B cell (primary cell): ENCODE measurements around the gene LRRC58. TPM values are rescaled to one million over a fixed set of nuclear protein-coding genes. Genes with fewer than 3 reads are reported as not detected.

ENCODE experiments used
- ATAC-seq: fragments of 200-7000 bp; cut with Tn5 transposase; one replicate; pipeline ENCODE4 v1.10.0; 2021; ENCODE audit warnings: low read depth, mild to moderate bottlenecking, moderate number of reproducible peaks, moderate library complexity
- CTCF ChIA-PET: fragments of 350-600 bp; sonication (Branson Sonifier 250); formaldehyde crosslinking; loops from one replicate; lab custom pipeline; 2021; ENCODE audit warnings: antibody characterized with exemption, inconsistent platforms; lab: Charles Lee
- POLR2A ChIA-PET: fragments of 350-600 bp; sonication (Branson Sonifier 250); formaldehyde crosslinking; loops from one replicate; lab custom pipeline; 2021; ENCODE audit warnings: antibody characterized with exemption; lab: Charles Lee
- DNase-seq: peaks from one replicate; pipeline ENCODE4 v3.0.0; 2013
- H2AFZ ChIP-seq: 2 replicates; pipeline ENCODE4 v1.6.1; 2012; ENCODE audit warnings: mild to moderate bottlenecking, low read depth, low read length; ENCODE audit not compliant: insufficient read depth, poor library complexity, severe bottlenecking
- H3K27ac ChIP-seq, 2 donors: 1 replicate in 1 of 2; 2 replicates in 1 of 2; pipeline ENCODE4 v1.5.1; 2012 to 2013; ENCODE audit warnings: low read length in 2 of 2, mild to moderate bottlenecking in 2 of 2, moderate library complexity in 1 of 2
- H3K27me3 ChIP-seq, 4 experiments: fragments of 200-600 bp in 1 of 4; sonication (generic) in 1 of 4; replicated peaks in 1 of 4; 1 replicate in 2 of 4; 2 replicates in 2 of 4; pipeline versions ENCODE4 v1.6.1 to v1.7.0; 2013 to 2016; ENCODE audit warnings: low read length in 3 of 4, mild to moderate bottlenecking in 2 of 4, mixed read lengths in 1 of 4, moderate library complexity in 1 of 4; ENCODE audit not compliant: insufficient read depth in 4 of 4, control insufficient read depth in 3 of 4; ENCODE audit errors: control extremely low read depth in 1 of 4
- H3K36me3 ChIP-seq, 2 experiments: replicated peaks in 1 of 2; 1 replicate in 1 of 2; 2 replicates in 1 of 2; pipeline versions ENCODE4 v1.6.1 to v1.7.1; 2013; ENCODE audit warnings: low read length in 1 of 2; ENCODE audit not compliant: insufficient read depth in 2 of 2, control insufficient read depth in 1 of 2; ENCODE audit errors: control extremely low read depth in 1 of 2, extremely low read depth in 1 of 2
- H3K4me1 ChIP-seq, 2 donors: fragments of 200-600 bp in 1 of 2; sonication (generic) in 1 of 2; 1 replicate in 1 of 2; 2 replicates in 1 of 2; pipeline versions ENCODE4 v1.5.1 to v1.6.1; 2013 to 2017; ENCODE audit warnings: low read length in 2 of 2; ENCODE audit not compliant: control insufficient read depth in 2 of 2, insufficient read depth in 2 of 2
- H3K4me2 ChIP-seq: replicated peaks from 2 replicates; pipeline ENCODE3; 2012; ENCODE audit warnings: mild to moderate bottlenecking, low read depth, low read length; ENCODE audit not compliant: poor library complexity, severe bottlenecking
- H3K4me3 ChIP-seq, 5 experiments: fragments of 200-600 bp in 1 of 5; sonication (generic) in 1 of 5; 1 replicate in 3 of 5; 2 replicates in 2 of 5; pipeline versions ENCODE4 v1.5.1 to v1.7.0; 2011 to 2016; ENCODE audit warnings: low read length in 4 of 5, mild to moderate bottlenecking in 4 of 5, low read depth in 2 of 5, control low read depth in 1 of 5, moderate library complexity in 1 of 5; ENCODE audit not compliant: insufficient read depth in 1 of 5; ENCODE audit errors: control extremely low read depth in 1 of 5, extremely low read depth in 1 of 5
- H3K79me2 ChIP-seq: fragments of 200-600 bp; sonication (generic); one replicate; pipeline ENCODE4 v1.6.0; 2016; ENCODE audit warnings: low read length; ENCODE audit not compliant: control insufficient read depth, insufficient read depth
- H3K9ac ChIP-seq: fragments of 200-600 bp; sonication (generic); 2 replicates; pipeline ENCODE4 v1.6.1; 2017; ENCODE audit warnings: mild to moderate bottlenecking, low read length, moderate library complexity
- H3K9me3 ChIP-seq, 3 donors: one replicate each; pipeline versions ENCODE4 v1.6.1 to v1.7.1; 2013; ENCODE audit warnings: low read length in 2 of 3; ENCODE audit not compliant: control insufficient read depth in 2 of 3, insufficient read depth in 1 of 3; ENCODE audit errors: control extremely low read depth in 1 of 3
- H4K20me1 ChIP-seq: 2 replicates; pipeline ENCODE4 v1.6.0; 2012; ENCODE audit warnings: mild to moderate bottlenecking, low read length; ENCODE audit not compliant: insufficient read depth, control insufficient read depth, poor library complexity, severe bottlenecking
- H3K27ac Mint-ChIP-seq: one replicate; pipeline ENCODE4 v1.8.0; 2021; ENCODE audit warnings: mixed read lengths
- H3K27me3 Mint-ChIP-seq: one replicate; pipeline ENCODE4 v1.8.0; 2021; ENCODE audit warnings: mixed read lengths
- H3K4me1 Mint-ChIP-seq: one replicate; pipeline ENCODE4 v1.8.0; 2021; ENCODE audit warnings: mixed read lengths
- H3K4me3 Mint-ChIP-seq: one replicate; pipeline ENCODE4 v1.8.0; 2021; ENCODE audit warnings: mixed read lengths
- H3K9me3 Mint-ChIP-seq: one replicate; pipeline ENCODE4 v1.8.0; 2022; ENCODE audit warnings: mixed read lengths; ENCODE audit not compliant: insufficient read depth
- CTCF ChIP-seq: fragments of 200-600 bp; IDR thresholded peaks from one replicate; pipeline ENCODE4 v1.8.0; 2022; ENCODE audit warnings: antibody characterized with exemption, mild to moderate bottlenecking
- EZH2 ChIP-seq: IDR thresholded peaks from 2 replicates; pipeline ENCODE4 v1.6.1; 2012; ENCODE audit warnings: borderline replicate concordance, low read depth, mild to moderate bottlenecking, moderate library complexity, low read length; ENCODE audit not compliant: insufficient read depth, poor library complexity, severe bottlenecking
- WGBS: methylation state at CpG from one replicate; pipeline ENCODE4 v1.1.5; 2013; ENCODE audit warnings: missing lambda C conversion rate; ENCODE audit not compliant: insufficient coverage; 5-methylcytosine and 5-hydroxymethylcytosine counted together
- intact Hi-C: fragments of 100-400 bp; cut with micrococcal nuclease; formaldehyde crosslinking; loops from one replicate; pipeline ENCODE4 v1.10.0; 2022
- polyA plus RNA-seq: library from polyadenylated mRNA; depleted of rRNA; stranded (reverse); fragments of >200 nt; gene quantifications from 2 replicates; pipeline ENCODE4 v1.2.3, GENCODE V29; 2012
- total RNA-seq, 2 donors: library from RNA; stranded (reverse); fragments of 120-200 nt in 1 of 2; gene quantifications; 1 replicate in 1 of 2; 2 replicates in 1 of 2; pipeline versions ENCODE4 v1.2.3 to v1.2.4, GENCODE V29; 2013 to 2022

The LRRC58 gene
- total and polyA plus RNA-seq, 2 donors (not counting 1 experiment from before 2014, with no cell fraction given): 5.0 to 16.7 TPM

GRCh38 chr3:120396469-120396868, 47.3 kb upstream of the LRRC58 start:
- H3K27me3 Mint-ChIP-seq: no peaks in the 10 kb centered on the region
- ATAC-seq: no peak
- no peak overlapping the region for H3K4me3 Mint-ChIP-seq
- intact Hi-C loops: no loop called here
- CTCF ChIA-PET: interaction anchor here (1.4 to 4.5 kb wide), 2 partner anchors 20 to 162 kb away, joined by 4 to 20 read pairs; no protein-coding TSS in a partner anchor
- Histone ChIP-seq H3K36me3 (no peaks in the 10 kb centered on the region), H3K27ac (no peak overlapping the region), H3K4me3 (no peak overlapping the region), H3K79me2 (no peaks in the 10 kb centered on the region), H3K4me1 (peaks cover 13 to 14% of the 10 kb centered on the region in 2 donors), H3K27me3 (no peaks in the 10 kb centered on the region), H3K9me3 (no peaks in the 10 kb centered on the region), H3K9ac (no peak overlapping the region), H4K20me1 (no peaks in the 10 kb centered on the region), H3K4me2 (no peak overlapping the region), H2AFZ (no peak overlapping the region)
- POLR2A ChIA-PET: no interaction called here
- 75% methylated on average over 8 of the region's 8 CpGs for WGBS
- peaks cover 38% of the 10 kb centered on the region for H3K4me1 Mint-ChIP-seq
- no peak overlapping the region for H3K27ac Mint-ChIP-seq
- no peak for DNase-seq
- no peaks in the 10 kb centered on the region for H3K9me3 Mint-ChIP-seq
- TF ChIP-seq EZH2 (no peak), CTCF (no peak)

GRCh38 chr3:120394347-120394746, 45.2 kb upstream of the LRRC58 start:
- H3K4me2 ChIP-seq: no peak overlapping the region
- no peaks in the 10 kb centered on the region for H3K36me3 ChIP-seq
- Mint-ChIP-seq H3K27me3 (no peaks in the 10 kb centered on the region), H3K4me3 (no peak overlapping the region), H3K4me1 (peaks cover 21% of the 10 kb centered on the region), H3K27ac (no peak overlapping the region), H3K9me3 (no peaks in the 10 kb centered on the region)
- H2AFZ ChIP-seq: no peak overlapping the region
- intact Hi-C loops: no loop called here
- peaks cover 3 to 5% of the 10 kb centered on the region in 2 donors for H3K4me1 ChIP-seq
- H3K79me2 ChIP-seq: no peaks in the 10 kb centered on the region
- no peaks in the 10 kb centered on the region for H4K20me1 ChIP-seq
- TF ChIP-seq EZH2: no peak
- no peak for TF ChIP-seq CTCF
- no CpG with 5 or more reads among the region's 2 CpGs for WGBS
- CTCF ChIA-PET: no interaction called here
- no peak for DNase-seq
- POLR2A ChIA-PET: no interaction called here
- H3K27me3 ChIP-seq: no peaks in the 10 kb centered on the region
- no peak overlapping the region for H3K4me3 ChIP-seq
- no peak overlapping the region for H3K27ac ChIP-seq
- no peak overlapping the region for H3K9ac ChIP-seq
- ATAC-seq: no peak
- H3K9me3 ChIP-seq: no peaks in the 10 kb centered on the region
